ENCODE results near the gene TMEFF2. TPM values are rescaled to one million over a fixed set of nuclear protein-coding genes. Genes with fewer than 3 reads are reported as not detected.

The TMEFF2 gene
- total and polyA plus RNA-seq, 2 of the 8 experiments (the other 6 are each of a cell fraction or from before 2014, with no cell fraction given), result 0.91 to 3.7 TPM

- no peak overlapping the region for H2BK20ac ChIP-seq (ENCODE audit: low read length)
- WGBS, 2 experiments (ENCODE audit: extremely low coverage in 1 of 2, insufficient coverage in 1 of 2, insufficient read length in 1 of 2, insufficient replicate concordance in 2 of 2, low coverage in 1 of 2, low lambda C conversion rate in 2 of 2, missing lambda C conversion rate in 1 of 2), result 91% methylated on average over 3 of the region's 3 CpGs; no CpG with 5 or more reads in 1 of the 2 experiments
- H3K56ac ChIP-seq (replicated peaks; ENCODE audit: insufficient read length, low read depth, low read length), result no peak overlapping the region
- H2BK15ac ChIP-seq (ENCODE audit: low read length), result no peak overlapping the region
- no peak overlapping the region for H2AK5ac ChIP-seq (ENCODE audit: low read depth, low read length)
- no peaks in the 10 kb centered on the region for H3K23me2 ChIP-seq (ENCODE audit: low read depth, low read length)
- no peaks in the 10 kb centered on the region for H3K27me3 ChIP-seq (replicated peaks in 1 of 4; ENCODE audit: control insufficient read depth in 3 of 4, extremely low read depth in 1 of 4, insufficient read depth in 3 of 4, low read length in 3 of 4)
- H3K9ac ChIP-seq (replicated peaks in 1 of 4; ENCODE audit: extremely low read depth in 1 of 4, low read depth in 3 of 4, low read length in 3 of 4), result no peak overlapping the region
- H3K36me3 ChIP-seq (ENCODE audit: control insufficient read depth in 2 of 4, insufficient read depth in 4 of 4, low read length in 3 of 4), result no peaks in the 10 kb centered on the region
- H3K9me3 ChIP-seq (ENCODE audit: insufficient read depth in 2 of 2, low read depth in 1 of 2, low read length in 1 of 2), result no peaks in the 10 kb centered on the region
- H3K27ac ChIP-seq (ENCODE audit: low read depth, low read length), result no peak overlapping the region
- FAIRE-seq (no peak), DNase-seq (ENCODE audit: low read depth in 1 of 2, low spot score in 2 of 2) (no peak)
- H4K8ac ChIP-seq (ENCODE audit: extremely low read depth, insufficient read depth, low read length), result no peak overlapping the region
- ChIA-PET POLR2A (ENCODE audit: partially characterized antibody) (interaction anchor here (0.6 kb wide), 1 partner anchor 47 kb away, joined by 3 read pairs; no protein-coding TSS in a partner anchor), CTCF (ENCODE audit: partially characterized antibody) (no interaction called here)
- H3K79me1 ChIP-seq (ENCODE audit: low read depth, low read length), result no peaks in the 10 kb centered on the region
- no peak overlapping the region for H2BK120ac ChIP-seq (replicated peaks; ENCODE audit: low read depth, low read length)
- H3K4me2 ChIP-seq (ENCODE audit: insufficient read depth in 1 of 2, low read depth in 2 of 2, low read length in 2 of 2), result no peak overlapping the region
- H2BK12ac ChIP-seq (ENCODE audit: low read depth, low read length), result no peak overlapping the region
- H3K4me1 ChIP-seq (replicated peaks in 1 of 4; ENCODE audit: control insufficient read depth in 3 of 4, insufficient read depth in 4 of 4, low read length in 3 of 4), result no peaks in the 10 kb centered on the region
- no peak overlapping the region for H3K4me3 ChIP-seq (ENCODE audit: extremely low read depth in 1 of 4, insufficient read depth in 2 of 4, low read depth in 3 of 4, low read length in 4 of 4)
- H3K18ac ChIP-seq (ENCODE audit: extremely low read depth, low read length), result no peak overlapping the region
- no peak overlapping the region for H4K91ac ChIP-seq (replicated peaks; ENCODE audit: insufficient read length, low read length)
- H2AFZ ChIP-seq (ENCODE audit: low read length), result no peak overlapping the region
- no peaks in the 10 kb centered on the region for H3K79me2 ChIP-seq (ENCODE audit: control insufficient read depth in 1 of 2, insufficient read depth in 2 of 2, low read length in 2 of 2)
- TF ChIP-seq TEAD4 (IDR thresholded peaks at IDR 0.05; ENCODE audit: low read depth, low read length), result no peak
- TF ChIP-seq JUN (IDR thresholded peaks at IDR 0.05; ENCODE audit: low read depth, low read length), result no peak
- no peak for TF ChIP-seq CTCF (IDR thresholded peaks at IDR 0.05; ENCODE audit: control extremely low read depth in 1 of 3, insufficient read depth in 1 of 3, low read depth in 1 of 3, low read length in 3 of 3)
- TF ChIP-seq HDAC2 (IDR thresholded peaks at IDR 0.05; ENCODE audit: borderline replicate concordance in 1 of 2, low read depth in 2 of 2, low read length in 2 of 2), result no peak
- TF ChIP-seq GTF2F1 (IDR thresholded peaks at IDR 0.05; ENCODE audit: borderline replicate concordance, low read depth, low read length), result no peak
- no peak for TF ChIP-seq CBX8 (IDR thresholded peaks at IDR 0.05; ENCODE audit: borderline replicate concordance, low read depth, low read length)
- no peak for TF ChIP-seq CHD2 (IDR thresholded peaks at IDR 0.05; ENCODE audit: low read length)
- TF ChIP-seq MAX (IDR thresholded peaks at IDR 0.05), result no peak
- no peak overlapping the region for H2BK5ac ChIP-seq (ENCODE audit: low read depth, low read length)
- H4K5ac ChIP-seq (ENCODE audit: insufficient read length, low read depth, low read length), result no peak overlapping the region
- peaks cover 0 to 1% of the 10 kb centered on the region in 2 experiments for H4K20me1 ChIP-seq (replicated peaks in 1 of 2; ENCODE audit: control insufficient read depth in 1 of 2, insufficient read depth in 2 of 2, low read length in 2 of 2)
- no peak overlapping the region for H3K14ac ChIP-seq (ENCODE audit: insufficient read length)
- H3K4ac ChIP-seq (replicated peaks; ENCODE audit: insufficient read length, low read depth, low read length), result no peak overlapping the region
- H3K23ac ChIP-seq (ENCODE audit: insufficient read length), result no peak overlapping the region
Measured at GRCh38 chr2:192216336-192216735, 21.6 kb upstream of the TMEFF2 start.

Measured in H1 (cell line).